Endothelial cell of umbilical vein (primary cell): ENCODE results near the gene SPATS2L.
A peak's percentile ranks its signal among the peaks of the same experiment; 100 is the strongest.

Experiments
- CTCF ChIP-seq, 2 donors: IDR thresholded peaks; 1 replicate in 1 of 2; 2 replicates in 1 of 2; pipeline ENCODE4 v1.5.1; 2011; ENCODE audit warnings: low read length in 2 of 2, mild to moderate bottlenecking in 2 of 2, moderate library complexity in 2 of 2, control low read depth in 1 of 2, inconsistent platforms in 1 of 2, low read depth in 1 of 2; ENCODE audit not compliant: insufficient read depth in 1 of 2; ENCODE audit errors: extremely low read depth in 1 of 2
- EZH2 ChIP-seq: IDR thresholded peaks from 2 replicates; pipeline ENCODE4 v1.6.1; 2012; ENCODE audit warnings: borderline replicate concordance, low read depth, mild to moderate bottlenecking, moderate library complexity, low read length, inconsistent platforms; ENCODE audit not compliant: severe bottlenecking
- FOS ChIP-seq: IDR thresholded peaks from 2 replicates; pipeline ENCODE4 v1.6.1; 2011; ENCODE audit warnings: mild to moderate bottlenecking, low read length, moderate library complexity, borderline replicate concordance; ENCODE audit not compliant: insufficient read depth
- GATA2 ChIP-seq: IDR thresholded peaks from 2 replicates; pipeline ENCODE4 v1.7.0; 2011; ENCODE audit warnings: low read depth, mild to moderate bottlenecking, moderate library complexity, mixed read lengths, low read length; ENCODE audit not compliant: insufficient read length, insufficient read depth
- JUN ChIP-seq: IDR thresholded peaks from 2 replicates; pipeline ENCODE4 v1.6.1; 2011; ENCODE audit warnings: borderline replicate concordance, low read depth; ENCODE audit not compliant: insufficient read length, insufficient read depth
- MYC ChIP-seq: IDR thresholded peaks from one replicate; pipeline ENCODE4 v1.6.1; 2011; ENCODE audit warnings: mild to moderate bottlenecking, low read depth, low read length
- POLR2A ChIP-seq: IDR thresholded peaks from 2 replicates; pipeline ENCODE4 v1.6.1; 2012; ENCODE audit warnings: low read depth, mild to moderate bottlenecking, control low read depth, low read length
- POLR2AphosphoS5 ChIP-seq: IDR thresholded peaks from 2 replicates; pipeline ENCODE4 v1.6.1; 2012; ENCODE audit warnings: low read depth, mild to moderate bottlenecking, control low read depth, low read length, moderate library complexity; ENCODE audit not compliant: insufficient read depth

DNA sequence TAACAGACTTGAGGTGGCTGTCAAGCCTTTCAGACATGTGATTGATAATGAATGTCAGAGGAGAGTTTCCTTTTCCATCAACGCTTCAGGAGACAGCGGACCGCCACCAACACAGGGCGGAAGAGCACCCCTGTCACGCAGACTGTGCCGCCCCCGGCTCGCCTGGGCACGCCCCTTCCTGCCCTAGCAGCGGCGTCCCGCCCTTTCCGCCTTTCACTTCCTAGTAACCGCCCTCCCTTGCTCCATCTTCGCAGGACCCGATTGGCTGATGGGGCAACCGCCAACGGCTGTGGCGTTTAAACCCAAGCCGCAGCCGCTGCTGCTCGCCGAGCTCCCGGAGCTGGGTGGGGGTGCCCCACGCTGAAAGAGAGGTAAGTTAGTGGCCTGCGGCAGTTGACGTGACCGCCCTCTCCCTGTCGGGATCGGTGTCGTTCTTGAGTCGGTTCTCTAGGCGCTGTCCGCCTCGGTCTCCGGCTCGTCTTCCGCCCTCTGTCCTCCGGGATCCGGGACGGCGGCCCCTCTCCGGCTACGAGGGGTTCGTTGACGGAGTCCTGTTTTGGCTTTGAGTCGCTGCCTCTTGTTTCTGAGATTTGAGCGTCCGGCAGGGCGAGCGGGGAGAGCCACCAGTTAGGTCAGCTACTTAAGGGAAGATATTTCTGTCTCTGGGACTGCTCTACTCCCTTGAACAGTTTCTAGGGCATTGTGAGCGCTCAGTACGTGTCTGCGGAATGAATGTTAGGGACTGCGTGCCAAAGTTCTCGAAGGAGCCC, 219.6 kb downstream of the SPATS2L start, which contains the start of gene SGO2:
- TF ChIP-seq CTCF (IDR thresholded peaks at IDR 0.05; ENCODE audit: extremely low read depth in 1 of 2, insufficient read depth in 1 of 2, low read depth in 1 of 2, low read length in 2 of 2) (no peak), POLR2A (peak; percentile 90), EZH2 (no peak), MYC (no peak), FOS (no peak), POLR2AphosphoS5 (peak; percentile 55), JUN (no peak), GATA2 (no peak)
